Skeletal muscle satellite cell (primary cell): ENCODE results near the gene CFI. TPM values are rescaled to one million over a fixed set of nuclear protein-coding genes. Genes with fewer than 3 reads are reported as not detected.
A peak's percentile ranks its signal among the peaks of the same experiment; 100 is the strongest.

ENCODE experiments used
- H3K27me3 ChIP-seq: 2 replicates; pipeline ENCODE4 v1.7.0; 2013; ENCODE audit warnings: low read length; ENCODE audit not compliant: control insufficient read depth, insufficient read depth
- H3K36me3 ChIP-seq: 2 replicates; pipeline ENCODE4 v1.7.0; 2013; ENCODE audit warnings: mild to moderate bottlenecking, control low read depth, low read length; ENCODE audit not compliant: insufficient read depth
- H3K4me1 ChIP-seq: 2 replicates; pipeline ENCODE4 v1.7.0; 2013; ENCODE audit warnings: low read length; ENCODE audit not compliant: control insufficient read depth, insufficient read depth
- H3K4me2 ChIP-seq: 2 replicates; pipeline ENCODE4 v1.7.0; 2013; ENCODE audit warnings: mild to moderate bottlenecking, low read length
- H3K4me3 ChIP-seq: 2 replicates; pipeline ENCODE4 v1.7.0; 2013; ENCODE audit warnings: low read length
- H3K9ac ChIP-seq: 2 replicates; pipeline ENCODE4 v1.7.0; 2013; ENCODE audit warnings: mild to moderate bottlenecking, low read depth, low read length, moderate library complexity
- H3K9me3 ChIP-seq: replicated peaks from 2 replicates; pipeline ENCODE4 v1.7.0; 2013; ENCODE audit warnings: mild to moderate bottlenecking, control low read depth, low read length
- total RNA-seq: library from RNA; depleted of rRNA; stranded (reverse); fragments of >200 nt; gene quantifications from 2 replicates; pipeline ENCODE4 v1.2.3, GENCODE V29; 2012; rRNA removed

Gene CFI
- total RNA-seq, result 1.3 and 1.7 TPM in 2 replicates

DNA sequence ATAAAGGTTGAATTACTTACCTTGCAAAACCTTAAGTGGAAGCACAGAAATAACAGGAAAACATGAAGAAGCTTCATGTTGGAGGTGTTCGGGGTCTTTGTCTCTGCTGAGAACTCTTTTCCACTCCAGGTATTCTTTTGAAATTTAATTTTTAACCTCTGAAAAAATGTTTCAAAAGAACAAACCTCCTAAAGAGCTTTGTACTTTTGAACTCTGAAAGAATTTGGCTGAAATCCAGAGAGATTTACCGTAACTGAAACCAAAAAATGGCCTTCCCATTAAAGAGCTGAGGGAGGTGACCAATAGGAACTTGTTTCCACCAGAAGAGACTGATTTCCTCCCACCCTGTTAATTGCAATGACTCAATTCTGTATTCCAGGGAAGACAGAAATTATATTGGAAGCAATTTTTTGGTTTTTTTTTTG, at the start of gene CFI:
Gene CFI, minus strand, starts transcription at position 105 of the 425 bp plus-strand sequence. Its CDS starts 28 bp downstream, at position 77.
- no peak within 1 kb of the TSS for H3K4me3 ChIP-seq
- no peak within 1 kb of the TSS for H3K9ac ChIP-seq
- H3K36me3 ChIP-seq, result no peaks in the 10 kb centered on the region
- H3K4me2 ChIP-seq, result peak within 1 kb of the TSS; percentile 23
- H3K4me1 ChIP-seq, result no peaks in the 10 kb centered on the region
- no peaks in the 10 kb centered on the region for H3K9me3 ChIP-seq
- H3K27me3 ChIP-seq, result no peaks in the 10 kb centered on the region

DNA sequence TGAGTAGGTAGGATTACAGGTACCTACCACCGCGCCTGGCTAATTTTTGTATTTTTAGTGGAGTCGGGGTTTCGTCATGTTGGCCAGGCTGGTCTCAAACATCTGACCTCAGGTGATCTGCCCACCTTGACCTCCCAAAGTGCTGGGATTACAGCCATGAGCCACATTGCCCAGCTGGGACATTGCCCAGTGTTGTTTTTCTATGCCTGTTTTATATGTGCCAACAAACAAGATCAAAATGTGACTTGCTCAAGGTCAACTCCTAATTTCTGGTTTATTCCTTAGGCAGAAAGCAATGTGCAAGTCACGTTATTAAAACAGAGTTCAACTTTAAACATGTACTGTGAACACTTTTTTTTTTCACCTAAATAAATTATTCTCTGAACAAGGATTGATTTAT, 48.8 kb upstream of the CFI start:
- H3K27me3 ChIP-seq, result no peaks in the 10 kb centered on the region
- no peaks in the 10 kb centered on the region for H3K9me3 ChIP-seq
- no peaks in the 10 kb centered on the region for H3K4me1 ChIP-seq
- no peaks in the 10 kb centered on the region for H3K36me3 ChIP-seq
- no peak overlapping the region for H3K9ac ChIP-seq
- no peak overlapping the region for H3K4me2 ChIP-seq
- H3K4me3 ChIP-seq, result no peak overlapping the region

DNA sequence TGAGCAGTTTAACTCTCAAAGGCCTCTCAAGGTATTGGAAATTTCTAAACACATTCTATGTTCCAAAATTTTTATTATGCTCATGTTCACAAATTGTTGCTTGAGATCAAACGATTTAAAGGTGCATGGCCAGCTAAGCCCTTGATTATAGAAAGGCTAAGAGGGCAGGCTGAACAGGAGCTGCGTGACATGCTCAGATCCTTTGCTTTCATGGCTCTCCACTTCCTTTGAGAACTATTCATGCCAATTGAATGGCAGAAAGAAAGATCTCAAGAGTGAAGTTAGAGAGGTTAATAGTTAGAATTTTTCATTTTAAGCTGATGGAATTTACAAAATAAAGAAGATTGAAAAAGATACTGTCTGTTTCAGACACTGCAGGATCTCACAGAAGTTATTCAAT, 46.7 kb upstream of the CFI start:
- H3K36me3 ChIP-seq, result no peaks in the 10 kb centered on the region

DNA sequence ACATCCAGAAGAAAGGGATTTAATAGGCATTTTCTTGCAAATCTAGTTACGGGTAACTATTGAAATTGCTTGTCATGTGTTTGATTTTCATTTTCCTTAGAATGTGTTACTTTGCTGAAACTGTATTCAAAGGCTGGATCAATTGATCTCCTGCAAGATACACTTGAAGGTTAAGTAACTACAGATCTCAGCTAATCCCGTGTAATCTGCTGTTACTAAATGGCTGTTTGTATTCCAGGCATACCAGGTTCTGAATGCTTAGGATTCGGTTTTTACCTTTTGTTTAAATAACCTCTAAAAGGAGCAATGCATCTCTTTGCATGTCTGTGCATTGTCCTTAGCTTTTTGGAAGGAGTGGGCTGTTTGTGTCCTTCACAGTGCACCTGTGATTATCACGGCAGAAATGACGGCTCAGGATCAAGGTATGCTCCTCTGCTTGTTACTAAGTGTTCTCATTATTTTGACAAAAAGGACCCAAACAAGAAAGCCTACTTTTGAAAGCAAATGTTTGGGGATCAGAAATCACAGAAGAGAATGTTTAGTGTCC, 46.2 kb upstream of the CFI start, which contains the start of gene LRIT3:
Gene LRIT3, plus strand, starts transcription at position 212 of the 547 bp plus-strand sequence. Its CDS starts 95 bp downstream, at position 307.
- H3K4me3 ChIP-seq, result no peak within 1 kb of the TSS
- H3K4me2 ChIP-seq, result no peak within 1 kb of the TSS
- no peaks in the 10 kb centered on the region for H3K27me3 ChIP-seq
- H3K9me3 ChIP-seq, result no peaks in the 10 kb centered on the region
- no peaks in the 10 kb centered on the region for H3K4me1 ChIP-seq
- no peak within 1 kb of the TSS for H3K9ac ChIP-seq
- H3K36me3 ChIP-seq, result no peaks in the 10 kb centered on the region

More for the DNA sequence above, 46.7 kb upstream of the CFI start:
- H3K4me1 ChIP-seq, result no peaks in the 10 kb centered on the region
- no peak overlapping the region for H3K9ac ChIP-seq
- no peaks in the 10 kb centered on the region for H3K9me3 ChIP-seq
- H3K4me3 ChIP-seq, result no peak overlapping the region
- H3K4me2 ChIP-seq, result no peak overlapping the region
- no peaks in the 10 kb centered on the region for H3K27me3 ChIP-seq

DNA sequence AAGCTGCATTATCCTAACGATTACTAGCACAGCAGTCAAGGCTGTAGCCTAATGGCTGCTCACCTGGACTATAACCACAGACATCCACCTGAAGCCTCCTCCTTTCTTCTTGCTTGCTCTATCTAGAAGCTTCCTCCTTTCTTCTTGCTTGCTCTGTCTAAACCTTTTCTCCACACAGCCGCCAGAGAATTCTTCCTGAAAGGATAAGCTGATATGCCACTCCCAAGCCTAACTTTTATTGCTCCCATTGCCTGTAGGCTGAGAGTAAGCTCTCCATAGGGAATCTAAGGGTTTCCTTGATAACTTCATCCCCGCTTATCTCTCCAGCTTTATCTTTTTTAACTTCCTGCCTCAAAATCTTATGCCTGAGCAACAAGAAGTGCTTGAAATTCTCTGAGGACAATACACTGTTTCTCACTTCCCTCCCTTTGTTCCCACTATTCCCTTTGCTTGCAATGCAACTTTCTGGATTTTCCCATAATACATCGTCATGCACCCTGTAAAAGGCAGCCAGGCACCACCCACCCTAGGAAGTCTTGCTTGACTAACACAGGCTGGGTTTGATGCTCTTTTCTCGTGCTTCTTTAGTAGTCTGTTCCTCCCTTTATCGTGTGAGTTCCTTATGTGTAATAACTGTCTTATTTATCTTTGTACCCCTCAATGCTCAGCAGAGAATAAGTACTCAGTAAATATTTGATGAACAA, 44.7 kb upstream of the CFI start:
- no peaks in the 10 kb centered on the region for H3K9me3 ChIP-seq
- H3K4me3 ChIP-seq, result no peak overlapping the region
- H3K27me3 ChIP-seq, result no peaks in the 10 kb centered on the region
- H3K4me2 ChIP-seq, result no peak overlapping the region
- H3K4me1 ChIP-seq, result no peaks in the 10 kb centered on the region
- H3K36me3 ChIP-seq, result no peaks in the 10 kb centered on the region
- H3K9ac ChIP-seq, result no peak overlapping the region

DNA sequence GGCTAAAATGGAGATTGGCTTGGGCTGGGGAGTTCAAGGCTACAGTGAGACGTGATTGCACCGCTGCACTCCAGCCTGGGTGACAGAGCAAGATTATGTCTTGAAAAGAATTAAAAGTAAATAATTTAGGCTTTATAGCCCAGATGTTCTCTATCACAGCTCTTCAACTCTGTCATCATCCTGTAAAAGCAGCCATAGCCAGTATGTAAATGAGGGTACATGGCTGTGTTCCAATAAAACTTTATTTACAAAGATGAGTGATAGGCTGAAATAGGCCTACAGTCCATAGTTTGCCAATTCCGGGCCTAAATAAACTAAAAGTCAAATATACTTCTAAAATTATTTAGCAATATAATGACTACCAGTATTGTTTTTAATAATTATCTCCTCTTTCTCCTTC, 35.2 kb upstream of the CFI start:
- H3K27me3 ChIP-seq, result no peaks in the 10 kb centered on the region
- no peak overlapping the region for H3K4me2 ChIP-seq
- H3K9ac ChIP-seq, result no peak overlapping the region
- H3K4me3 ChIP-seq, result no peak overlapping the region
- H3K4me1 ChIP-seq, result no peaks in the 10 kb centered on the region
- H3K36me3 ChIP-seq, result no peaks in the 10 kb centered on the region
- H3K9me3 ChIP-seq, result no peaks in the 10 kb centered on the region

DNA sequence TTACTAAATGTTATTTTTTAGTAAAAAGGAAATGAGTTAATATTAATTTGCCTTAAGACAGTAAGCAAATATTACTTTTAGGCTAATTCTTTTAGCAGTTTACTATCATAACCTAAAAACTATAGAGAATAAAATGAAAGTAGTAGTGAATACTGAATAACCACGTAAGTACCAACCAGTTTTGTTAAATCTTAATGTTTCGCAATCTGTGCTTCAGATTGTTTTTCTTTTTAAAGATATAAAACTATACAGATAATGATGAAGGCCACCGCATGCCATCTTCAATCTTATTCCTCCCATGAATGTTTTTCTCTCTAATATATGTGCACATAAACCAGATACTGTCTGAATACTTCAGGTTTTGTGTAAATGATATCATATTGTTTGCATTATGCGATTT, 32.0 kb upstream of the CFI start:
- H3K4me3 ChIP-seq, result no peak overlapping the region
- H3K27me3 ChIP-seq, result no peaks in the 10 kb centered on the region
- no peaks in the 10 kb centered on the region for H3K9me3 ChIP-seq
- no peaks in the 10 kb centered on the region for H3K4me1 ChIP-seq
- no peaks in the 10 kb centered on the region for H3K36me3 ChIP-seq
- no peak overlapping the region for H3K9ac ChIP-seq
- H3K4me2 ChIP-seq, result no peak overlapping the region

DNA sequence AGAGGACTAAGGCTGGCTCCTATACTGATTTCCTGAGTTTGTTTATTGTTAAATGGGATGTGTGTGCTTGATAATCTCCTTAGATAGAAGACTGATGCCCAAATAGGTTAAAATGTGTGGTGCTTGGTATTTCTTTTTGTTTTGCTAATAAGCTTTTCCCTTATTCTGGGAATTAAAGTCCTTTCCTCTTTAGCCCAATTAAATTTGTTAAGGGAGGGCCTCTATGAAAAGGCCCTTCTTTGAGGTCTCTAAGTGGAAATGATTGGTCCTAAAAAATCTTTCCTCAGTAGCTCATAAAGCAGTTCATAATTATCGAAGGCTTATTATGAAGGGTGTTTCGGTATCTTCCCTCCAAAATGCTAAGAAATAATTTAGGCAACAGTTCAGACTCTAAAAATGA, 25.9 kb upstream of the CFI start, which contains the start of gene RRH:
Gene RRH, plus strand, starts transcription at position 301 of the 400 bp plus-strand sequence. Its CDS starts 56 bp downstream, at position 357.
- no peaks in the 10 kb centered on the region for H3K27me3 ChIP-seq
- H3K4me3 ChIP-seq, result no peak within 1 kb of the TSS
- H3K36me3 ChIP-seq, result peaks cover 15% of the 10 kb centered on the region
- no peak within 1 kb of the TSS for H3K4me2 ChIP-seq
- no peak within 1 kb of the TSS for H3K9ac ChIP-seq
- no peaks in the 10 kb centered on the region for H3K9me3 ChIP-seq
- H3K4me1 ChIP-seq, result no peaks in the 10 kb centered on the region

DNA sequence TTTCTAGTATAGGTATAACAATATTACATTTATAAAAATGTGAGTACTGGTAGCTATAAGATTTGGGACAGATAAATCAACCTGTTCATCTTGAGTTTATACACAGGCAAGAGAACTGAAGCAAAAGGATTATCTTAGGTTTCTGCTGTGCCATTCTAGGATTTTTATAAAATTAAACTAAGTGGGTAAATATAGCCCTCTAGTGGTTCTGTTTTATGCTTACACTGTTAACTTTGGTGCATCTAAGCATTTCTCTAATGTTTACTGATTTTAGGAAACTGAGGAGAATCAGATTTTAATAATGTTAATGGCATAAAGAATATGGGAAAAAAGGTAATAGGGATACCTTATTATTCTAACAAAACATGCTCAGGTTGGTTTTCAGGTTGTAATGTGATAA, 24.9 kb upstream of the CFI start:
- Histone ChIP-seq H3K9ac (no peak overlapping the region), H3K27me3 (no peaks in the 10 kb centered on the region), H3K9me3 (no peaks in the 10 kb centered on the region), H3K4me2 (no peak overlapping the region), H3K4me3 (no peak overlapping the region), H3K36me3 (peaks cover 21% of the 10 kb centered on the region), H3K4me1 (no peaks in the 10 kb centered on the region)

DNA sequence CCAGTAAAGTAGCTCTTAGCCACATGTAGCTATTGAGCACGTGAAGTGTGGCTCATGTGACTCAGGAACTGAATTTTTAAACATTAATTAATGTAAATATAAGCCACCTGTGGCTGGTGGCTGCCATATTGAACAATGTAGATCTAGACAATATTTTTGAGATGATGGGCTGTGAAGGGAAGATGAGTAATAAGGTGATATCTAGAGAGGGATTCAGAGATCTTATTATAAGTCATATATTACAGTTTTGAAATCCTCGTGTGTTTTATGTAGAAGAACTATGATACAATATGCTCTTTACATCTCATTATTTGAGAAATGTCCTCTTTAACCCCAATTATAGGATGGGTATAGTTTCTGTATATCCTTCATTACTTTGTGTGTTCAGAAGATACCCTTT, 19.4 kb upstream of the CFI start:
- Histone ChIP-seq H3K4me3 (no peak overlapping the region), H3K4me2 (no peak overlapping the region), H3K27me3 (no peaks in the 10 kb centered on the region), H3K36me3 (peaks cover 44% of the 10 kb centered on the region), H3K9ac (no peak overlapping the region), H3K9me3 (no peaks in the 10 kb centered on the region), H3K4me1 (peaks cover 9% of the 10 kb centered on the region)

DNA sequence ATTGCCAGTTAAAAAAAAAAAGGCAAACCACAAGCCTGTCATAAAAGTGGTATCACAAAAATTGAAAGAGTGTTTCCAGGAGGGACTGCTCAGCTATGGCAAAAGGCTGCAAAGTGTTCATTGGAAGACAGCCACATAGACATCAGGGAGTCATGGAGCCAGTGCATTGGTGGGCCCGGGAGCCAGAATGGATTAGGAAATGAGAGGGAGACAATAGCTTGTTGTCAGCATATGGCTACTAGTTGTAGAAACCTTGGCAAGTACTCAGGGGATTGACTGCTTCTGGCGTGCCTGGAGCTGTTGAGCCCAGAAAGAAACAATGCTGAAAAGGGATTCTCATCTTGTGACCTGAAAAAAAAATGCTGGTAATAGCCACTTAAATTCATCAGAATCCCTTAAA, 18.8 kb upstream of the CFI start:
- Histone ChIP-seq H3K27me3 (no peaks in the 10 kb centered on the region), H3K4me1 (peaks cover 9% of the 10 kb centered on the region), H3K9me3 (no peaks in the 10 kb centered on the region), H3K4me2 (no peak overlapping the region), H3K4me3 (no peak overlapping the region), H3K36me3 (peaks cover 43% of the 10 kb centered on the region), H3K9ac (no peak overlapping the region)

DNA sequence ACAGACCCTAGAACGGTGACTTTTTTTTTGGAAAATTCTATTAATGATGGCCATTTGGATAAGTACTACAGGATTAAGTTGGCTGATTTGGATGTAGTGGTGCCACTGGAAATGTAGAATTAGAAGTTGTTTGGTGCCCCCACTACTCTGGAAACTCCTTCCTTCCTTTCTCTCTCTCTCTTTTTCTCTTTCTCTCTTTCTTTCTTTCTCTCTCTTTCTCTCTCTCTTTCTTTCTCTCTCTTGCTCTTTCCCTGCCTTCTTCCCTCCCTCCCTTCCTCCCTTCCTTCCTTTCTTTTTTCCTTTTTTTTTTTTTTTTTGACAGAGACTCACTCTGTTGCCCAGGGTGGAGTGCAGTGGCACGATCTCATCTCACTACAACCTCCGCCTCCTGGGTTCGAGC, 16.5 kb upstream of the CFI start:
- Histone ChIP-seq H3K9ac (no peak overlapping the region), H3K4me2 (no peak overlapping the region), H3K4me1 (peaks cover 13% of the 10 kb centered on the region), H3K4me3 (no peak overlapping the region), H3K9me3 (no peaks in the 10 kb centered on the region), H3K36me3 (peaks cover 28% of the 10 kb centered on the region), H3K27me3 (no peaks in the 10 kb centered on the region)
